Smooth muscle cell (in vitro differentiated cells): ENCODE measurements around the gene INPP1. TPM values are rescaled to one million over a fixed set of nuclear protein-coding genes. Genes with fewer than 3 reads are reported as not detected.

ENCODE experiments used
- DNase-seq: peaks from one replicate; lab custom pipeline; 2025; ENCODE audit not compliant: unreplicated experiment; lab: John Stamatoyannopoulos, UW
- H2AFZ ChIP-seq: fragments of 200-600 bp; sonication (generic); 2 replicates; pipeline ENCODE4 v1.6.0; 2016; ENCODE audit warnings: antibody characterized with exemption, low read depth, mild to moderate bottlenecking
- H3F3A ChIP-seq: fragments of 200-600 bp; sonication (generic); 2 replicates; pipeline ENCODE4 v1.6.0; 2017; ENCODE audit warnings: antibody characterized with exemption, low read depth
- H3K27ac ChIP-seq: fragments of 200-600 bp; sonication (generic); 2 replicates; pipeline ENCODE4 v1.5.1; 2016; ENCODE audit warnings: low read depth, mild to moderate bottlenecking
- H3K27me3 ChIP-seq: fragments of 200-600 bp; sonication (generic); 2 replicates; pipeline ENCODE4 v1.6.1; 2016; ENCODE audit warnings: low read depth, mild to moderate bottlenecking
- H3K36me3 ChIP-seq: fragments of 200-600 bp; sonication (generic); 2 replicates; pipeline ENCODE4 v1.5.1; 2016; ENCODE audit warnings: low read depth
- H3K4me1 ChIP-seq: fragments of 200-600 bp; sonication (generic); 2 replicates; pipeline ENCODE4 v1.5.1; 2016; ENCODE audit warnings: low read depth
- H3K4me2 ChIP-seq: fragments of 200-600 bp; sonication (generic); 2 replicates; pipeline ENCODE4 v1.6.0; 2016; ENCODE audit warnings: mild to moderate bottlenecking
- H3K4me3 ChIP-seq: fragments of 200-600 bp; sonication (generic); 2 replicates; pipeline ENCODE4 v1.5.1; 2016; ENCODE audit warnings: mild to moderate bottlenecking
- H3K79me2 ChIP-seq: fragments of 200-600 bp; sonication (generic); 2 replicates; pipeline ENCODE4 v1.6.0; 2016; ENCODE audit warnings: low read depth, mild to moderate bottlenecking
- H3K9ac ChIP-seq: fragments of 200-600 bp; sonication (generic); 2 replicates; pipeline ENCODE4 v1.6.0; 2016; ENCODE audit warnings: low read depth
- H3K9me3 ChIP-seq: fragments of 200-600 bp; sonication (generic); replicated peaks from 2 replicates; pipeline ENCODE4 v1.5.1; 2016; ENCODE audit warnings: low read depth
- H4K20me1 ChIP-seq: fragments of 200-600 bp; sonication (generic); 2 replicates; pipeline ENCODE4 v1.6.0; 2016; ENCODE audit warnings: low read depth
- WGBS: methylation state at CpG from one replicate; pipeline ENCODE4 v1.1.7; 2016; ENCODE audit warnings: low lambda C conversion rate; 5-methylcytosine and 5-hydroxymethylcytosine counted together
- polyA plus RNA-seq: library from polyadenylated mRNA; unstranded; fragments of >200 nt; fragmentation: Nextera tagmentation; extraction: Ambion mirVana; gene quantifications from 2 replicates; pipeline ENCODE4 v1.2.1, GENCODE V29; 2016
- total RNA-seq: library from RNA; depleted of rRNA; stranded (reverse); fragments of >200 nt; gene quantifications from 2 replicates; pipeline ENCODE4 v1.2.3, GENCODE V29; 2014
- TF ChIP-seq, protein P1 (sequence below): fragments of 200-600 bp; sonication (generic); IDR thresholded peaks from 2 replicates; pipeline ENCODE4 v1.5.1; 2017; ENCODE audit warnings: borderline replicate concordance, mild to moderate bottlenecking, antibody characterized with exemption; ENCODE audit not compliant: insufficient read depth, poor library complexity, severe bottlenecking

INPP1 gene
- total and polyA plus RNA-seq, 2 experiments from 2014 or later, result 4.5 to 14.3 TPM

DNA sequence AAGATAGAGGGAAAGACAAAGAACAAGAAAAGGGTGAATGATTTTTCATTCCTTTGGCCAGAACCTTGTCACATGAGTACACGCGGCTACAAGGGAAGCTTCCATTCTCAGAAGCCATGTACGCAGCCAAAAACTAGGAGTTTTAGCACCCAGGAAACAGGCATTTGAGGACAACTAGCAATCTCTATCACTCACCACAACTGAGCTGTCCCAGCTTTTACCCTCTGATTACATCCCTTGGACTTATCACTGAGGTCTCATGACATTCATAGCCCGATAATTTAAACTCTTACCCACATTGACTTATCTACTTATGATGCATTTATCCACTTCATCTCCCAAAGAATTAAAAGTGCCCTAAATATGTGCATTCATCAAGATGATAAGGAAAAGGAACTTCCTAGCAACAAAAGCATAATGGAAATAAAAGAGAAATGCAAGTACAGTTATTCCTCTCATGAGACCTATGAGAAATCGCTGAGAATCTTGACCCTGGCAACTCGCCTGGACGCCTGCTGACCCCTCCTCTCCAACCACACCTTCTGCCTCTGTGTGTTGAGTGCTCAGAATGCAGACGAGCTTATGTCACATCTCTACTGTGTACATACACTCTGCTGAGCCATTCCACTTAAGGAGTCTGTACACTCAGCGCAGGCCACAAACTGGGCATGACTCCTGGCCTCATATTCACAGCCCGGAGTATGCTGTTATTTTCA lies 36.0 kb downstream of the INPP1 start:
- Histone ChIP-seq H3K79me2 (no peaks in the 10 kb centered on the region), H3K4me2 (no peak overlapping the region), H3K9ac (no peak overlapping the region), H3F3A (no peaks in the 10 kb centered on the region), H3K4me1 (no peaks in the 10 kb centered on the region), H2AFZ (no peak overlapping the region), H4K20me1 (no peaks in the 10 kb centered on the region), H3K4me3 (no peak overlapping the region), H3K27ac (no peak overlapping the region), H3K36me3 (no peaks in the 10 kb centered on the region), H3K9me3 (no peaks in the 10 kb centered on the region), H3K27me3 (no peaks in the 10 kb centered on the region)
- no peak for DNase-seq
- TF ChIP-seq, protein P1, sequence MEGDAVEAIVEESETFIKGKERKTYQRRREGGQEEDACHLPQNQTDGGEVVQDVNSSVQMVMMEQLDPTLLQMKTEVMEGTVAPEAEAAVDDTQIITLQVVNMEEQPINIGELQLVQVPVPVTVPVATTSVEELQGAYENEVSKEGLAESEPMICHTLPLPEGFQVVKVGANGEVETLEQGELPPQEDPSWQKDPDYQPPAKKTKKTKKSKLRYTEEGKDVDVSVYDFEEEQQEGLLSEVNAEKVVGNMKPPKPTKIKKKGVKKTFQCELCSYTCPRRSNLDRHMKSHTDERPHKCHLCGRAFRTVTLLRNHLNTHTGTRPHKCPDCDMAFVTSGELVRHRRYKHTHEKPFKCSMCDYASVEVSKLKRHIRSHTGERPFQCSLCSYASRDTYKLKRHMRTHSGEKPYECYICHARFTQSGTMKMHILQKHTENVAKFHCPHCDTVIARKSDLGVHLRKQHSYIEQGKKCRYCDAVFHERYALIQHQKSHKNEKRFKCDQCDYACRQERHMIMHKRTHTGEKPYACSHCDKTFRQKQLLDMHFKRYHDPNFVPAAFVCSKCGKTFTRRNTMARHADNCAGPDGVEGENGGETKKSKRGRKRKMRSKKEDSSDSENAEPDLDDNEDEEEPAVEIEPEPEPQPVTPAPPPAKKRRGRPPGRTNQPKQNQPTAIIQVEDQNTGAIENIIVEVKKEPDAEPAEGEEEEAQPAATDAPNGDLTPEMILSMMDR, result no peak
- WGBS, result 89% methylated on average over 10 of the region's 10 CpGs

DNA sequence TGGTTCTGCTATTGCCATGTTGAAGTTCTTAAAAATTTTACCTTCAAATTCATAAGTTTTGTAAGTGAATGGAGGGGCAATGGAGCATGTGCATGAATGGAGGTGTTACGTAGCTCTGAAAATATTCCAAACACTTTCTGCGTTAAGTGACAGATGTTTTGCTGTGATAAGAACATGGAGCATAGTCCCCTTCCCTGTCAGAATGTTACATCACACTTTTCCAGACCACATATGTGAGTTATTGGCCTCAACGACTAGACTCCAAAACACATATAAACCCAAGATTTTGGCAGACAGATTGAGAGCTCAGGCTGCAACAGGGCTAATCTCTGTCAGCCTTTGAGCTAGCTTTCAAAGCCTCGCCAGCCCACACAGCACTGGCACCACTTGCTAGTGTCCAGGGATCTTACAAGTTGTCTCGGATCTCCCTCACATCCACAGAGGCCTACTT lies 37.6 kb downstream of the INPP1 start:
- no peak for DNase-seq
- no peaks in the 10 kb centered on the region for H3K79me2 ChIP-seq

DNA sequence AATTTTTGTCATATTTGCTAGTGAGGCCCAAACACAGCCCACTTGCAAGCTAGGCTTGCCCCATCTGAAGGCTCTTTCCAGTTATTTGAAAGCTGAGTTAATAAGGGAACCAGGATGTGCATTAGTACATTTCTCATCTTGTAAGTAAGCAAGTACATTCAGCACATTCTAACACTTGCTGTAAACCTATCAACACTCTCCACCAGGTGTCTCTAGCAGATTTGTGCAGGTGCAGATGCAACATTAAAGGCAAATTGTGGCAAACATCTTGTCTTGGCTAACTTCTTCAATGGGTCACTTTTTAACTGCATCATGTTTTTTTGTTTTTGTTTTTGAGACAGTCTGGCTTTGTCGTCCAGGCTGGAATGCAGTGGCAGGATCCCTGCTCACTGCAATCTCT lies 39.5 kb downstream of the INPP1 start:
- no peaks in the 10 kb centered on the region for H3K79me2 ChIP-seq
- no peak overlapping the region for H3K27ac ChIP-seq
- H2AFZ ChIP-seq, result no peak overlapping the region
- 63% methylated on average over 1 of the region's 1 CpG for WGBS
- no peaks in the 10 kb centered on the region for H3K36me3 ChIP-seq
- no peak overlapping the region for H3K9ac ChIP-seq
- H3K4me1 ChIP-seq, result no peaks in the 10 kb centered on the region
- no peaks in the 10 kb centered on the region for H4K20me1 ChIP-seq
- no peak for DNase-seq
- H3F3A ChIP-seq, result no peaks in the 10 kb centered on the region
- TF ChIP-seq, protein P1, result peak; percentile 36
- no peak overlapping the region for H3K4me2 ChIP-seq
- H3K9me3 ChIP-seq, result no peaks in the 10 kb centered on the region
- no peak overlapping the region for H3K4me3 ChIP-seq
- H3K27me3 ChIP-seq, result no peaks in the 10 kb centered on the region

More for the DNA sequence above, 37.6 kb downstream of the INPP1 start:
- no peak overlapping the region for H3K27ac ChIP-seq
- no peaks in the 10 kb centered on the region for H4K20me1 ChIP-seq
- TF ChIP-seq, protein P1, result no peak
- H3K9ac ChIP-seq, result no peak overlapping the region
- H2AFZ ChIP-seq, result no peak overlapping the region
- H3K4me1 ChIP-seq, result no peaks in the 10 kb centered on the region
- no peaks in the 10 kb centered on the region for H3F3A ChIP-seq
- no peaks in the 10 kb centered on the region for H3K36me3 ChIP-seq
- no peaks in the 10 kb centered on the region for H3K27me3 ChIP-seq
- no peak overlapping the region for H3K4me3 ChIP-seq
- H3K4me2 ChIP-seq, result no peak overlapping the region
- 46% methylated on average over 5 of the region's 5 CpGs for WGBS
- H3K9me3 ChIP-seq, result no peaks in the 10 kb centered on the region

DNA sequence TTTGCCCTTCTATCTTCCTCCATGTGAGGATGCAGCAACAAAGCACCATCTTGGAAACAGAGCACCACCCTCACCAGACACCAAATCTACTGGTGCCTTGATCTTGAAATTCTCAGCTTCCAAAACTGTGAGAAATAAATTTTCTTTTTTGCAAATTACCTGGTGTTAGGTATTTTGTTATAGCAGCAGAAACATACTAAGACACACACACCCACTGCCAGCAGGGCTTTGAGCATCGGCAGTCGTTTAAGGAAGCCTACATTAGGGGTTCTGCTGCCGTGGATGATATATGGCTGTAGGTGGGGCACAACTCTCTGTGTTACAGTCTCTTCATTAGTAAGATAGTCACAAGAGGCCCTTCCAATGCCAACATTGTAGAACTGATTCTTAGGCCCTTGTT lies 44.0 kb downstream of the INPP1 start:
- H3K4me2 ChIP-seq, result no peak overlapping the region
- H3K9ac ChIP-seq, result no peak overlapping the region
- H3K79me2 ChIP-seq, result no peaks in the 10 kb centered on the region
- 92% methylated on average over 3 of the region's 3 CpGs for WGBS
- no peak overlapping the region for H2AFZ ChIP-seq
- H3K4me3 ChIP-seq, result no peak overlapping the region
- H3F3A ChIP-seq, result no peaks in the 10 kb centered on the region
- no peak for DNase-seq
- no peaks in the 10 kb centered on the region for H3K9me3 ChIP-seq
- H3K27ac ChIP-seq, result no peak overlapping the region
- H3K27me3 ChIP-seq, result peaks cover 13% of the 10 kb centered on the region
- no peaks in the 10 kb centered on the region for H3K36me3 ChIP-seq
- no peaks in the 10 kb centered on the region for H4K20me1 ChIP-seq
- TF ChIP-seq, protein P1, result no peak
- H3K4me1 ChIP-seq, result no peaks in the 10 kb centered on the region
